Activated CD4-positive, alpha-beta T cell treated with anti-CD3 and anti-CD28 coated beads, Interleukin-2, amount 50 U/mL, for 4 hours (primary cell): ENCODE measurements around the gene FMO1.
A peak's percentile ranks its signal among the peaks of the same experiment; 100 is the strongest.

Source experiments
- DNase-seq, 2 experiments: peaks; one replicate each; pipeline ENCODE4 v3.0.0-alpha.2; 2020

FMO1 gene

DNA sequence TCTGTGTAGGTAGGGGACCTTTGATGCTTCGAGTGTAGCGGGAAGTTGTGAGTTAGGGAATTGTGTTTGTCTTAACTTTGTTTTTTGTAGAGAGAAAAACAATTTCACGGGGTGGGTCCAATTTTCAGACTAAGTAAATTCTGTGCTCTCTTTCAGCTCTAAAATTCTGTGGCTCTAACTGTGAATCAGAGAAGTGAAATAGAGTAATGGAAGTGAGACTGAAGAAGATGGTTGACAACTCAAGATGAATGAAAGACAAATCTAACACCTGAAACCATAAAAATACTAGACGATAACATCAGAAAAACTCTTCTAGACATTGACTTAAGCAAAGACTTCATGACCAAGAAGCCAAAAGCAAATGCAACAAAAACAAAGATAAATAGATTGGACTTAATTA lies 4.4 kb upstream of the FMO1 start:
- no peak for DNase-seq

GRCh38 chr1:171245458-171246064 lies 2.7 kb upstream of the FMO1 start:
- DNase-seq, result no peak

GRCh38 chr1:171247501-171247900 lies 793 bp upstream of the FMO1 start:
- no peak for DNase-seq

- DNase-seq, result no peak
Measured at GRCh38 chr1:171248841-171249240, 547 bp downstream of the FMO1 start.

GRCh38 chr1:171250263-171250662 lies 2.0 kb downstream of the FMO1 start:
- DNase-seq, result no peak

GRCh38 chr1:171251042-171251951 lies 3.0 kb downstream of the FMO1 start:
- peak in 1 of 2 experiments; percentile 11 for DNase-seq

GRCh38 chr1:171251952-171252300 lies 3.6 kb downstream of the FMO1 start:
- DNase-seq, result no peak

GRCh38 chr1:171252482-171252881 lies 4.2 kb downstream of the FMO1 start:
- DNase-seq, result no peak

- no peak for DNase-seq
Measured at GRCh38 chr1:171254859-171255258, 6.6 kb downstream of the FMO1 start.

- DNase-seq, result no peak
Measured at GRCh38 chr1:171256940-171257606, 8.8 kb downstream of the FMO1 start.

GRCh38 chr1:171257607-171258076 lies 9.3 kb downstream of the FMO1 start:
- no peak for DNase-seq

DNA sequence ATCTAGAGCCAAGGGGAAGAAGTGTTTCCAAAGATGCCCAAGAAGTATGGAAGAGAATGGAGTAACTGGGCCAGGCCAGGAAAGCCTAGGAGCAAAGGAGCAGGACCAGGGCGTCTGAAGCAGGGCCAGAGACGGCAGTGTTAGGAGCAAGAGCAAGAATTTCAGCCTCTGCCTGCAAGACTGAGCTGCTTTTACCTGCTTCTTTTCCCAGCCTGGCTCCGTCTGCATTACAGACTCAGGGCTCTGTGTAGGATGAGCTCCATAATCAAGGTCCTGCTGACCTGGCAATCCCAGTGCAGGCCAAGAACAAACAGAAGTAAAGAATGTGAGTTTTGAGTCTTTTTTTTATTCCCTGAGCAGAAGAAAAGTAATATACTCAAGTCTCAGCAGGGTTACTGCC lies 10.1 kb downstream of the FMO1 start:
- no peak for DNase-seq

DNA sequence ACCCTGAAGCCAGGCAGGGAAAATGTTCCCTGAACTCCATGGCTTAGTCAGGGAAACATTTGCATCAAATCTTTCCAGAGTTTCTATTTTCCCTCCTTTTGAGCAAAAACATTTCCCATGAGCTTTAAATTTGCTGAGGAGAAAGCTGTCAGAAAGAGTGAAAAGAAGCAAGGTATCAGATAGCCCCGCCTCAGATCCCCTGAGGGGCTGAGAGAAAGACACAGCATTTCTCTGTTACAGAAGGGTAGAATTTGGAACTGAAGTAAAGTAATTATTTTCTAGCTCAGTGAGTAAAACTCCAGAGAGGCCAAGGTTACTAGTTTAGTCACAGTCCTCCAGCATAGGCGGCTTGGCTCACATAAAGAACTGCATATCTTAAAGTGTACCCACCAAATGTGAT lies 10.6 kb downstream of the FMO1 start:
- no peak for DNase-seq

DNA sequence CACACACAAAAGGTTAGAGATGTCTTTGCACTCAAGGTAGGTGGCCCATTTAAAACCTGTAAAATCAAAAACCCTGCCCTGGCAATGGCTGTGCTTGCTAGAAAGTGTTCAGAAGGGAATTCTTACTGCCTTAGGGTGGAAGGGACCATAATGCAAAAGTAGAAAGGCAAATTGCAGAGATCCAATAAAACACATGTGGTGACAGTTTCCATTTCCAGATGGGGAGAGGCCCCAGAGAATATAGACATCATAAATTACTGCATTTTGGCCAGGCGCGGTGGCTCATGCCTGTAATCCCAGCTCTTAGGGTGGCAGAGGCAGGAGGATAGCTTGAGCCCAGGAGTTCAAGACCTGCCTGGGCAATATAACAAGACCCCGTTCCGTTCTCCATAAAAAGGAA lies 13.0 kb downstream of the FMO1 start:
- no peak for DNase-seq

DNA sequence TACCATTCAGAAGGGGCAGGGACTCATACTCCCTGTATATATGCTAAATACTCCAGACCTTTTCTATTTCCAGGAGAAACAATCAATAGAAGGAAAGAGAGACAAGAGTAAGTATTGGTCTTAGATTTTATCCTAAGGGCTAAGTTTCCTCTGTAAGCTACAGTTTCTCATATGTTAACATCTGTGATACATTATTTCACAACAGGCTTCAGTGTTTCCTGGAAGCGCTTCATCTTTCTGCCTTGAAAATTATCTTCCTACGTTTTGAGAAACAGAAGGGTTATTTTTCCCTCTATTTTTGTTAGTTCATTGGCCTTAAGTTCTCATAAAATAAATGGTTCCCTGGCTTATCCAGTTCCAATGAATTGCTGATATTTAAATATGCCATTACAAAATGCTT lies 15.6 kb downstream of the FMO1 start:
- DNase-seq, result no peak

GRCh38 chr1:171265686-171266085 lies 17.4 kb downstream of the FMO1 start:
- DNase-seq, result no peak

- DNase-seq, result no peak
Measured at GRCh38 chr1:171266930-171267329, 18.6 kb downstream of the FMO1 start.

DNA sequence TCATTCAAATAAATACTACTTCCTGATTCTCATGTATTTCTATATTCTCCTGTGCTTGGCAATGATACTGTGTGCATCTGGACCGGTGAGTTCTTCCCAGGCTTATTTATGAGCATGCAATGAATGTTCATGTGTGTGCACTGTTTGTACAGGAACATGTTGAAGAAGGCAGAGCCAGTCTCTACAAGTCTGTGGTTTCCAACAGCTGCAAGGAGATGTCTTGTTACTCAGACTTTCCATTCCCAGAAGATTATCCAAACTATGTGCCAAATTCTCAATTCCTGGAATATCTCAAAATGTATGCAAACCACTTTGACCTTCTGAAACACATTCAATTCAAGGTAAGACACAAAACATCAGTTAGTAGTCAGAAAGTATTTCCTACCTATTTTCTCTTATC lies 19.1 kb downstream of the FMO1 start:
- no peak for DNase-seq

DNA sequence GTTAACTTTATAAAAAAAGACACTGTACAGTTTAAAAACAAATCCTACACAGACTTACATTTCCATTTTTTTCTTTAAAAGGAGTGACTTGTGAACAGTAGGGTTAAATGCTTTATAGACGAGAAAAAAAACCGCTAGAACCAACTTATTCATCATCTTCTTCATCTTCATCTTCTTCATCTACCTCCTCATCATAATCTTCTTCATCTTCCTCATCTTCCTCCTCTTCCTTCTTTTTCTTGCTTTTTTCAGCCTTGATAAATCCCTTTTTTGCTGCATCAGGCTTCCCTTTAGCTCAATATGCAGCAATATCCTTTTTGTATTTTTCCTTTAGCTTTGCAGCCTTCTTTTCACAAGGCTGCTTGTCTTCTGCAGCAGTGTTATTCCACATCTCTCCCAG lies 22.5 kb downstream of the FMO1 start:
- DNase-seq, result no peak

GRCh38 chr1:171277534-171277933 lies 29.2 kb downstream of the FMO1 start:
- DNase-seq, result no peak

DNA sequence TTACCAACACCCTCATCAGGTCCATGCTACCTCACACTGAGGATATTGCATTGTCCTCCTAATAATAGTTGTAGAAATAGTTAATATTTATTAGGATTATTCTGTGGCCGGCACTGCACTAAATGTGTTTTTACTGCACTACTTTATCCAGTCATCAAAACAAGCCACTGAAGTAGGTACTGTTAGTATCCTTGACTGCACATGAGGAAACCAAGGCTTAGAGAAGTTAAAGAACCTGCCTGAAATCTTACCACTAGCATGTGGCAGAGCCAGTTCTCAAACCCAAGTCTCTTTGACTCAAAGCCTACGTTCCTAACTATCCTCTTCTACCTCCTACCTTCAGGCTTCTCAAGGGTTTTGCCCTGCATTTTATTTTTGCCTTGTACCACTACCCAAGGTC lies 30.9 kb downstream of the FMO1 start:
- no peak for DNase-seq

- no peak for DNase-seq
Measured at GRCh38 chr1:171279678-171280077, 31.4 kb downstream of the FMO1 start.

DNA sequence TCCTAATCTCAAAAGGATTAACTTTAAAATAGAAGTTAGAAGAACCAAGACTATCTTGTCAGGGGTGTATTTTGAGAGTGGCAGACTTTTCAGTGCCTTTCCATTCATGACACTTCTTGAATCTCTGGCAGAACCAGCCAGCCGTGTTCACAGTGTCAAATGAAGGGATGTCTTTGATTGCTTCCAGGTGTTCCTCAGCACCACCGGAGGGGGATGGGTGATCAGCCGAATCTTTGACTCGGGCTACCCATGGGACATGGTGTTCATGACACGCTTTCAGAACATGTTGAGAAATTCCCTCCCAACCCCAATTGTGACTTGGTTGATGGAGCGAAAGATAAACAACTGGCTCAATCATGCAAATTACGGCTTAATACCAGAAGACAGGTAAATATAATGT lies 32.3 kb downstream of the FMO1 start:
- no peak for DNase-seq
